SKM-1 treated with dmso at 0.1 percent for 144 hours (cell line): Measurements from ENCODE around the gene PHOX2A.
"Not testable (repeated sequence)": the region's sequence is repeated elsewhere in the genome, so short reads cannot be mapped to it uniquely, and the experiment has no call there.

Experiments
- DNase-seq: peaks from one replicate; lab custom pipeline; 2025; ENCODE audit not compliant: unreplicated experiment; lab: John Stamatoyannopoulos, UW

Gene PHOX2A

GRCh38 chr11:72223615-72224563 is 20.1 kb downstream of the PHOX2A start:
- DNase-seq, result peak; percentile 72

DNA sequence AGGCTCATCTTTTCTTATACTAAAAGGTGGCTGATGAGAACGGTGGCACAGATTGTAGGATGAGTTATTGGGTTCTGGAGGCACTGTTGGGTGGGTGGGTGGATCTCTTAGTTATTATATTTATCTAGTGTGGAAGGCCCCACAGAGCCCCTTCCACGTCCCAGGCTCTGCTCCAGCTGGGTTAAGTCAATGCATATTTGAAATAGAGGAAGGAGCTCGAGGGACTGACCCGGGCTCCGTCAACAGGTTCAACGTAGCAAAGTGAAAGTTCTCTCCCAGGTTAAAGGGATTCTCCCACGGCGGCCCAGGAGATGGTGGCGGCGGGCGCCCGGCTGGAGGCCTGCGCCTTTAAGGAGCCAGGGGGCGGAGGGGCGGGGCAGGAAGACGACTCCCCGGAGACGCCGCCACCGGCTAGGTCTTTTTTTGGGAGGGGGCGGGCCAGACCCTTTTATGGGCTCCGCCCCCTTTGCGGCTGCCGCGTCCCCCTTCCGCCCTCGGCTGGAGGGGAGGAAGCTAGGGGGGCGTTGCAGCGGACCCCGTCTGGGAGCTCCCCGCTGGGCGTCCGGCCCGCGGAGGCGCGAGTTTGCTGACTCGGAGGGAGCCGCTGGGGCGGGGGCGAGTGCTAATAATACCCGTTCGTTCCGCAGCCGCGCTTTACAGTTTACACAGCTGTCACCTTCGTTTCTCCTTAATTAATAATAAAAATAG is 20.9 kb downstream of the PHOX2A start:
- peak; percentile 95 for DNase-seq

DNA sequence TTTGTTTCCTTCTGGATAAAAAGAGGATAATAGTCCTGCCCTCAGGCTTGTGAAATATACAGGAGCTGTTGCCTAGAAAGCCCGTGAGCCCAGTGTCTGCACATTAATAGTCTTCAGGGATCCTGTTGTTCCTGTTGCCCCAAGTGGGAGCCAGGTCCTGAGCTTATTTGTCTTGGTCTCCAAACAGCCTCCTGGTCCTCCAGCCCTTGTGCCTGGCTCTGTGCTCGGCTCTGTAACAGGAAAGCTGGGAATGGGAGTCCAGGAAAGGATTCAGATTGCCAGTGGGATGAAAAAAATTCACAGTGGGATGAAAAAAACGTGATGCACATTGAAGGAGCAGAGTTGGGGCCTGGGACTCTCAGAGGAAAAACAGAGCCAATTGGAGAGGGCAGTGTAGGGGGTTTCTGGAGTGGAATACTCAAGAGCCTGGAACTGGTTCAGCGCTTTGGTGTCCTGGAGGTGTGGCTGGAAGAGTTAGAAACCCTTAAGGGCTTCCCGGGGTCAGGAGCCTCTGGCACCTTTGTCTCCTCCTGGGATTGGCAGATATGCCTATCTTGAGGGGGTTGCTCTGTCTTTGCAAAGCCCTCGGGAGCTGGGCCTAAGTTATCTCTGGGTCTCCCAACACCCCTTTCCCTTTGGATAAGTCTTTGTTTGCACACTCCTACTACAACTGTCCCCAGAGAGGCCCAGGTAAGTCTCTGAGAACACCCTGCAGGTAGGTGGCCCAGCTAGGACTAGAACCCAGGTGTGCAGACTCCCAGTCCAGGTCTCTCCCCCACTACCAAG is 21.7 kb downstream of the PHOX2A start:
- no peak for DNase-seq

DNA sequence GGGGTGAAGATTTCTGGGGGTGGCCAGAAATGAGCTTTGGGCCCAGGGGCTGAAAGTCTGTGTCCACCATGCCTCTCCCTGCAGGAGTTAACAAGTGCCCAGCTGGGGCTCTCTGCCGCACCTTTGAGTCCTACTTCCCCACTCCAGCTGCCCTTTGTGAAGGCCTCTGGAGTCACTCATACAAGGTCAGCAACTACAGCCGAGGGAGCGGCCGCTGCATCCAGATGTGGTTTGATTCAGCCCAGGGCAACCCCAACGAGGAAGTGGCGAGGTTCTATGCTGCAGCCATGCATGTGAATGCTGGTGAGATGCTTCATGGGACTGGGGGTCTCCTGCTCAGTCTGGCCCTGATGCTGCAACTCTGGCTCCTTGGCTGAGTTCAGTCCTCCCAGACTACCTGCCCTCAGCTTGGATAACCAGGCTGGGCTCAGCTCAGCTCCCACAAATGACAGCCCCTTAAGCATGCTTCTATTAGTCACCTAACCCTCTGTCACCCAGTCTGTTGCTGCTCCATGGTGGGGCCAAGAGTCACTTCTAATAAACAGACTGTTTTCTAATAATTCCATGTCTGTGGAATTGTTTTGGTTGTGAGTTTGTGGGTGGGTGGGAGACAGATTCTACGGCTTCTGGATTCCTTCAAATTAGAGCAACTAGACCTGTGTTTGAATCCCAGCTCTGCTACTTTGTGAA is 22.4 kb downstream of the PHOX2A start:
- DNase-seq, result peak; percentile 37

- no peak for DNase-seq
These were observed 23.1 kb downstream of the PHOX2A start for GRCh38 chr11:72220696-72221363.

DNA sequence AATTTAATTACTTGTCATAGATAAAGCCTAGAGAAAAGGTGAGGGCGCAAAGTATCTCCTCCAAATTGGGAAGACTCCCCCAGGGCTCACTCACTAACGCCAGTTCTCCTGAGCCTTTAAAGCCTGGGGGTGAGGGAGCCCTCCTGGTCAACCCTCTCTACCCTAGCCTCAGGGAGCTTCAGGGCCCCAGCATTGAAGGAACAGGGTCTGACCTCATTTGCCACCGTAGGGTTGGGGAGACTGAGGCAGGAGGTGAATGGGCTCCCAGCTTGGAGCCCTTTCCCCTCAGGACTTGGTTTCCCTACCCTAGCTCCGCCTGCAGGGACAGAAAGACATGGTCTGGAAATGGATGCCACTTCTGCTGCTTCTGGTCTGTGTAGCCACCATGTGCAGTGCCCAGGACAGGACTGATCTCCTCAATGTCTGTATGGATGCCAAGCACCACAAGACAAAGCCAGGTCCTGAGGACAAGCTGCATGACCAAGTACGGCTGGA is 25.7 kb downstream of the PHOX2A start:
- no peak for DNase-seq

DNA sequence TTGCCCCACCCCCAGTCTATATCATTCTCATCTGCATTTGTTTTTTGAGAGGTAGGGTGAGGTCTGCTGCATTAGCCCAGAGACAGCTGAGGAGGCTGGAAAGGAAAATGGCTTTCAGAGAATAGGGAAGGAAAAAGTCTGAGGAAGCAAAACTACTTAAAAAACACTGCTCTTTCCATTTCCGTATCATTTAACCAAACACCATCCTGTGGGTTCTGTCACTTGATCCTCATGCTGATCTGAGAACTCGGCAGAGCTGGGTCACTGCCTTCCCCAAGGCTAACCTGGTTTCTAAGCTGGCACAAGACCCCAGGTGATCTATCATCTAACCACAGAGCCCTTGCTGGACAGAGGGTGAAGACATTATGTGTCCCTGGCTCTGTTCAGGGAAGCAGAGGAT is 26.1 kb downstream of the PHOX2A start:
- peak; percentile 67 for DNase-seq

DNA sequence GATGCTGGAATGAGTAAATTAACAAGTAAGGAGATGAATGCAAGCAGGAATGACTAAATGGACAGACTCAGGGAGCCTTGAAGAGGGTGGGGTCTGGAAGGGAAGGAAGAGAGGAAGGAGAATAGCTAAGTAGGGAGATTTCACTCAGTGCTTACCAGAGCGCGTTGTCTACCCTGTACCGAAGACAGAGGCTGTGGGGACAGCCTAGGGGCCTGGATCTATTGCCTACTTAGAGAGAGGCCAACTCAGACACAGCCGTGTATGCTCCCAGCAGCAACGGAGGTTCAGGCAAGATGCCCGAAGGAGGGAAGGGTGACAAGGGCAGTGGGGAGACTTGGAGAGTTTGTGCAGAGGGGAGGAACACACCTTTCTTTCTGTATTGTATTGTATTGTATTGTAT is 27.3 kb downstream of the PHOX2A start, which contains the start of gene FOLR2:
Gene FOLR2 (plus strand): TSS at position 157 of the 400 bp plus-strand sequence. CDS start 1,791 bp downstream, outside the sequence.
- DNase-seq, result no peak

GRCh38 chr11:72209101-72209500 is 34.9 kb downstream of the PHOX2A start:
- DNase-seq, result peak; percentile 39

DNA sequence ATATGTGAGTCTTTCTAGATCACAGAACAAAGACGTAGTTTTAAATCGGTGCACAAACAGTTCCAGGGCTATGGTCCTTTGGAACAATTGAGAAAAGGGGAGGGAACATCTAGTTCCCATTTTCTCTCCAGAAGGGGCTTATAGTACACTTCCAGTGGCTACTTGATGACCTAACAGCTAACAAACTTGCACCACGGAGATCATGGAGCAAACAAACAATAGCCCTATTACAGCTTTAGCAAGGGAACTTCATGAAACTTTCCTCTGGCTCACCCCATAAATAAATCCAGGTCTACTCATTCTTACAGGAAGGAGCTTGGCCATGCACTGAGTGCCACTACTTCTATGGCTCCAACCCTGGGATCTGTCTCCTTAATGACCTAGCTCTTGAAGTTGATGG is 35.7 kb downstream of the PHOX2A start:
- DNase-seq, result no peak

- DNase-seq, result not testable (repeated sequence)
These were observed 37.2 kb downstream of the PHOX2A start for GRCh38 chr11:72206794-72207193.

DNA sequence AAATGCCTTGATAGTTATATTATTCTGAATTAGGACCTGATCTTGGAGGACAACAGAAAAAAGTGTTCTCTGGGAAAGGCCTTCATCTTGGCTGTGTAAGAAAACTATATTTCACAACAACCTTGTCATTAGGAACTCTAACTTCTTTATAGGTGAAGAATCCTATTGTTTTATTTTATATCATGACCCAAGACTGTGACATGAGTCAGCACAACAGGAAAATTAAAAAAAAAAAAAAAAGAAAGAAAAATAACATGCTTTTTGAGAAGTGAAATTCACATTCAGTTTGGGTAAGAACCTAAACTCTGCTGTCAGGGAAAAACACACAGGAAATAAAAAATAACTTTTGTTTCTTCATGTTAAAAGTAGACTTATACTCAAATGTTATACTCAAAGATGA is 39.1 kb downstream of the PHOX2A start:
- DNase-seq, result no peak

- DNase-seq, result no peak
These were observed 40.8 kb downstream of the PHOX2A start for GRCh38 chr11:72203163-72203562.

- DNase-seq, result no peak
These were observed 41.4 kb downstream of the PHOX2A start for GRCh38 chr11:72202571-72202970.

DNA sequence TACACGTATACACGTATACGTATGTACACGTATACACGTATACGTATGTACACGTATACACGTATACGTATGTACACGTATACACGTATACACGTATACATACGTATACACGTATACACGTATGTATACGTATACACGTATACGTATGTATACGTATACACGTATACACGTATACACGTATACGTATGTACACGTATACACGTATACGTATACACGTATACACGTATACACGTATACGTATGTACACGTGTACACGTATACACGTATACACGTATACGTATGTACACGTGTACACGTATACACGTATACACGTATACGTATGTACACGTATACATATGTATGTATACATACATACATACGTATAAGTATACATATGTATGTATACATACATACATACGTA is 42.5 kb downstream of the PHOX2A start:
- not testable (repeated sequence) for DNase-seq

DNA sequence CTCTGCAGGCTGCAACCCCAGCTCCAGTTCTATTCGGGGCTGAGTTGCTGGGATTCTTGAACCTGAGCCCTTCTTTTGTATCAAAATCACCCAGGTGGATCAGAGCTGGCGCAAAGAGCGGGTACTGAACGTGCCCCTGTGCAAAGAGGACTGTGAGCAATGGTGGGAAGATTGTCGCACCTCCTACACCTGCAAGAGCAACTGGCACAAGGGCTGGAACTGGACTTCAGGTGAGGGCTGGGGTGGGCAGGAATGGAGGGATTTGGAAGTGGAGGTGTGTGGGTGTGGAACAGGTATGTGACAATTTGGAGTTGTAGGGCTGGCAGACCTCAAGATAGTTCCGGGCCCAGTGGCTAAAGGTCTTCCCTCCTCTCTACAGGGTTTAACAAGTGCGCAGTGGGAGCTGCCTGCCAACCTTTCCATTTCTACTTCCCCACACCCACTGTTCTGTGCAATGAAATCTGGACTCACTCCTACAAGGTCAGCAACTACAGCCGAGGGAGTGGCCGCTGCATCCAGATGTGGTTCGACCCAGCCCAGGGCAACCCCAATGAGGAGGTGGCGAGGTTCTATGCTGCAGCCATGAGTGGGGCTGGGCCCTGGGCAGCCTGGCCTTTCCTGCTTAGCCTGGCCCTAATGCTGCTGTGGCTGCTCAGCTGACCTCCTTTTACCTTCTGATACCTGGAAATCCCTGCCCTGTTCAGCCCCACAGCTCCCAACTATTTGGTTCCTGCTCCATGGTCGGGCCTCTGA is 48.3 kb downstream of the PHOX2A start:
- no peak for DNase-seq

GRCh38 chr11:72191961-72192381 is 52.0 kb downstream of the PHOX2A start, which contains the start of gene FOLR1:
Gene FOLR1, plus strand, starts transcription at chr11:72192140. Its CDS starts 34 bp downstream, at chr11:72192174.
- DNase-seq, result no peak

DNA sequence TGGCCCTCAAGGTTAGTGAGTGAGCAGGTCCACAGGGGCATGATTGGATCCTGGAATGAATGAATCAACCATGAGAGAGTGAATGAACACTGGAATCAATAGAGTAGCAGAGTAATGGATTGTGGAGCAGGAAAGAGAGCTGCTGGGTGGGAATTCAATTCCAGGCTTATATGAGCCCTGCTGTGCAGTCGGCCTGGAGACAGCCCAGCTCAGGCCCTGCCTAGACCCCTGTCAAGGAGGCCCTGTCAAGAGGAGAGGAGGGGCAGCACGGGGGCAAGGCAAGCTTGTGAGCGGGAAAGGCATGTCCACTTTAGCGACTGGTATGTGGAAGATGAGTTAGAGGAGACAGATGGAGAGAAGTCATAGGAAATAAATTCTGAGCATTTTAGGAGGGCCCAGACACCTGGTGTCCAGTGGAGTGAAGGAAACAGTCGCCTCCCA is 53.3 kb downstream of the PHOX2A start:
- no peak for DNase-seq
